ENCODE results near the gene TLX1.
"Not testable (repeated sequence)": the region's sequence is repeated elsewhere in the genome, so short reads cannot be mapped to it uniquely, and the experiment has no call there.

The TLX1 gene

GRCh38 chr10:101152316-101152715 is 21.2 kb downstream of the TLX1 start:
- no peak for DNase-seq (ENCODE audit: low read depth)

- DNase-seq (ENCODE audit: low read depth), result not testable (repeated sequence)
Measured at GRCh38 chr10:101154506-101154905, 23.4 kb downstream of the TLX1 start.

GRCh38 chr10:101155896-101156295 is 24.8 kb downstream of the TLX1 start:
- no peak for DNase-seq (ENCODE audit: low read depth)

GRCh38 chr10:101157756-101158458 is 26.8 kb downstream of the TLX1 start:
- DNase-seq (ENCODE audit: low read depth), result no peak

GRCh38 chr10:101158459-101159058 is 27.5 kb downstream of the TLX1 start:
- DNase-seq (ENCODE audit: low read depth), result no peak

GRCh38 chr10:101161494-101162299 is 30.6 kb downstream of the TLX1 start:
- DNase-seq (ENCODE audit: low read depth), result peak; percentile 55

- no peak for DNase-seq (ENCODE audit: low read depth)
Measured at GRCh38 chr10:101162677-101163076, 31.6 kb downstream of the TLX1 start.

- no peak for DNase-seq (ENCODE audit: low read depth)
Measured at GRCh38 chr10:101164020-101164419, 32.9 kb downstream of the TLX1 start.

GRCh38 chr10:101165736-101166135 is 34.6 kb downstream of the TLX1 start:
- DNase-seq (ENCODE audit: low read depth), result no peak

- no peak for DNase-seq (ENCODE audit: low read depth)
Measured at GRCh38 chr10:101166430-101166829, 35.3 kb downstream of the TLX1 start.

GRCh38 chr10:101172741-101173140 is 41.6 kb downstream of the TLX1 start:
- DNase-seq (ENCODE audit: low read depth), result no peak

- DNase-seq (ENCODE audit: low read depth), result no peak
Measured at GRCh38 chr10:101174319-101174718, 43.2 kb downstream of the TLX1 start.

GRCh38 chr10:101176577-101176976 is 45.5 kb downstream of the TLX1 start:
- DNase-seq (ENCODE audit: low read depth), result no peak

- DNase-seq (ENCODE audit: low read depth), result no peak
Measured at GRCh38 chr10:101182936-101183335, 51.8 kb downstream of the TLX1 start.

- DNase-seq (ENCODE audit: low read depth), result no peak
Measured at GRCh38 chr10:101183458-101184183, 52.5 kb downstream of the TLX1 start.
